ENCODE measurements around the gene CHCHD6.

The CHCHD6 gene

GRCh38 chr3:127000761-127001160 is 296.7 kb downstream of the CHCHD6 start:
- H3K4me3 ChIP-seq (ENCODE audit: low read depth, low read length) = no peak overlapping the region
- TF ChIP-seq, protein P1, sequence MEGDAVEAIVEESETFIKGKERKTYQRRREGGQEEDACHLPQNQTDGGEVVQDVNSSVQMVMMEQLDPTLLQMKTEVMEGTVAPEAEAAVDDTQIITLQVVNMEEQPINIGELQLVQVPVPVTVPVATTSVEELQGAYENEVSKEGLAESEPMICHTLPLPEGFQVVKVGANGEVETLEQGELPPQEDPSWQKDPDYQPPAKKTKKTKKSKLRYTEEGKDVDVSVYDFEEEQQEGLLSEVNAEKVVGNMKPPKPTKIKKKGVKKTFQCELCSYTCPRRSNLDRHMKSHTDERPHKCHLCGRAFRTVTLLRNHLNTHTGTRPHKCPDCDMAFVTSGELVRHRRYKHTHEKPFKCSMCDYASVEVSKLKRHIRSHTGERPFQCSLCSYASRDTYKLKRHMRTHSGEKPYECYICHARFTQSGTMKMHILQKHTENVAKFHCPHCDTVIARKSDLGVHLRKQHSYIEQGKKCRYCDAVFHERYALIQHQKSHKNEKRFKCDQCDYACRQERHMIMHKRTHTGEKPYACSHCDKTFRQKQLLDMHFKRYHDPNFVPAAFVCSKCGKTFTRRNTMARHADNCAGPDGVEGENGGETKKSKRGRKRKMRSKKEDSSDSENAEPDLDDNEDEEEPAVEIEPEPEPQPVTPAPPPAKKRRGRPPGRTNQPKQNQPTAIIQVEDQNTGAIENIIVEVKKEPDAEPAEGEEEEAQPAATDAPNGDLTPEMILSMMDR (IDR thresholded peaks at IDR 0.05; ENCODE audit: low read depth, low read length) = no peak

DNA sequence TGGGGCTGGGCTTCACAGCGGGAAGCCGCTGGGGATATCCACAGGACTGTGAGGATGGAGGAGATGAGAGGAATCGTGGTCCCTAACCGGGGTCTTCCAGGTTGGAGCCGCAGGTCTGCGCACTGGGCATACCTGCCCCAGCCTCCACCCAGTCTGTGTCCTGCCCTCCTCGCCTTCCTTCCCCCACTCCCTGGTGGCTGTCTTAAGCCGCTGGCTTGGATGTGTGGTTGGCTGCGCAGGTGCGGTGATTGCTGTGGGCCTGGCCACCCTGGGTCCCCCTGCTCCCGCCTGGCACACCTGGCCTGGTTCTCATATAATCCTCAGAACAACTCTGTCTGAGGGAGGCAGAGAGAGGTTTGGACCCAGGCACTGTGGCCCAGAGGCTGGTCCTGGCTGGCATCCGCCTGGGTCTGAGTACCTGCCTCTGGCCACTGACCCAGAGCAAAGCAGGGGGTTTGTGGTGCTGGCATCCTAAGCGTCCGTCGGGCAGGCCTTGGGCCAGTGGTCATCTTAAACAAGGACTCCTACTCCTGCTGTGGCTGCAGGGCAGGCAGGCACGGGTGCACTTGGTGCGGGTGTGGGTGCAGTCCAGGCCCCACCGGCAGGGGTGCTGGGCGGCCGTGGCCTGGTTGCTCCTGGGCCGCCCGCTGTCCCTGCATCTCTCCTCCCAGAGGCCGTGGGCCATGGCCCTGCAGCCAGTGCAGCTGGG is 297.6 kb downstream of the CHCHD6 start:
- TF ChIP-seq, protein P1 (IDR thresholded peaks at IDR 0.05; ENCODE audit: low read depth, low read length) = no peak
- H3K4me3 ChIP-seq (ENCODE audit: low read depth, low read length) = 0 out of 2 replicates have a peak overlapping the region, but pooled peaks have one; percentile 14

DNA sequence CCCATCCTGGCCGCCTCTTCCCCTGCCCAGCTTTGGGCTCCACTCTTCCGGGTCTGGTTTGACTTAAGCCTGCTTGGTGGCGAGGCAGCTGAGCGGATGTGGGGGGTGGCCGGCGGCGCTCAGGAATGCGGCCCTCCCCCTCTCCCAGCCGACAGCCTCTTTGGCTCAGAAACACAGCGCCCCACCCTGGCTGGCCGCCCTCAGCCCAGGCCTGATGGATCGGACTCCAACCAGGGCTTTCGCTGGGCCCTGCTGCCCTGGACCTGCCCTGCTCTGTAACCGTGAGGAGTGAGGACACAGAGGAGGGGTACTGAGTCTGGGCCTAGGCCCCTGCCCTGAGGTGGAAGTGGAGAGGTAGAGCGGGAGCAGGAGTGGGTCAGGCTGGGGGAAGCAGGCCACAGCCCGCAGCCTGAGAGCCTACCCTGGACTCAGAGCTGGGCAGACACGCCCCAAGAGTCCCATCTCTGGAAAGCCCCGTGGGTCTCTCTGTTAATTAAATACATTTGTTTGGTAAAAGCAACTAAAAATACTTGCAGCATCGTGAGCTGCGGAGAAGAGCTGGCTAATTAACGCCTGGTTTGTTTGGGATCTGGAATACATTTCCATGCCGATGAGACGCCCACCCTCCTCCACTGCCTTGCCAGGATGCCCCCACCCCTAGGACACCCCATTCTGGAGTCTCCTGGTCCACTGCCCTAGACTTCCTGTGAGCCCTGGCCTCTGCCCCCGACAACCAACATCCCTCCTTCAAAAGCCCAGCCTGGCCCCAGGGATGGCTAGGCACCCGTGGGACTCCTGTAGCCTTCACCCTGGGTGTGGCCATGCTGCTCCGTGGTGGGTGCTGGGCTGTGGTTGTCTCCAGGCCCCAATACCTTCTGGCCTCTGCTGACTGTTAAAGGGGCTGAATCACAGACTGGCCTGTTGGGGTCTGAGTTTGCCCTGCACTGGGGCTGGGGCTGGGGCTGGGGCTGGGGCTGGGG is 298.4 kb downstream of the CHCHD6 start:
- H3K4me3 ChIP-seq (ENCODE audit: low read depth, low read length) = peak overlapping the region; percentile 38
- TF ChIP-seq, protein P1 (IDR thresholded peaks at IDR 0.05; ENCODE audit: low read depth, low read length) = peak; percentile 39; the same call in 1 of the 2 replicates

- no peak overlapping the region for H3K4me3 ChIP-seq (ENCODE audit: low read depth, low read length)
- TF ChIP-seq, protein P1 (IDR thresholded peaks at IDR 0.05; ENCODE audit: low read depth, low read length) = no peak
These were observed 299.1 kb downstream of the CHCHD6 start for GRCh38 chr3:127003175-127003555.

GRCh38 chr3:127003601-127004280 is 299.7 kb downstream of the CHCHD6 start:
- TF ChIP-seq, protein P1 (IDR thresholded peaks at IDR 0.05; ENCODE audit: low read depth, low read length) = no peak
- H3K4me3 ChIP-seq (ENCODE audit: low read depth, low read length) = no peak overlapping the region

DNA sequence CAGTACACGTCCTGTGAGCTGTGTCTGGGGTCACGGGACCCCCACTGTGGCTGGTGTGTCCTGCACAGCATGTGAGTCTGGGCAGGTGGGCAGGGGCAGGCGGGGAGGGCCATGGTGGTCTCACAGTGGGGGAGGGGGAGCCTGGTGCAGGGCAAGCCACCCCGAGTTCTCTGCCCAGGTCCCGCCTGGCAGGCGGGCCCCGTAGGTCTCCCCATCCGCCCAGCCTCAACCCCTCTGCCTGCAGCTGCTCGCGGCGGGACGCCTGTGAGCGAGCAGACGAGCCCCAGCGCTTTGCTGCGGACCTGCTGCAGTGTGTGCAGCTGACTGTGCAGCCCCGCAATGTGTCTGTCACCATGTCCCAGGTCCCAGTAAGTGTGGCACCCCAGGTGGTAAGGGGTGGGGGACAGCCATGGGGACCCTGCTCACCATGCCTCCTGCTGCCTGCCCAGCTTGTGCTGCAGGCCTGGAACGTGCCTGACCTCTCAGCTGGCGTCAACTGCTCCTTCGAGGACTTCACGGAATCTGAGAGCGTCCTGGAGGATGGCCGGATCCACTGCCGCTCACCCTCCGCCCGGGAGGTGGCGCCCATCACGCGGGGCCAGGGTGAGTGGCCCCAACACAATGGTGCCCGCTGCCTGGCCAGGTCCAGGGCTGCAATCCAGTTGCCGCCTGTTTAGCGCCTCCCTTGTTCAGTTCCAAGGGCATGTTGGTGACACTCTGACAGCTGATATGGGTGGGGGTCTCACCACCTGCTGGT is 300.8 kb downstream of the CHCHD6 start:
- no peak overlapping the region for H3K4me3 ChIP-seq (ENCODE audit: low read depth, low read length)
- TF ChIP-seq, protein P1 (IDR thresholded peaks at IDR 0.05; ENCODE audit: low read depth, low read length) = no peak

All from WI38 (cell line).